Upper lobe of right lung (tissue), 1 donor: ENCODE results near the gene ACTRT2. TPM values are rescaled to one million over a fixed set of nuclear protein-coding genes. Genes with fewer than 3 reads are reported as not detected.
A peak's percentile ranks its signal among the peaks of the same experiment; 100 is the strongest.

Experiments used
- ATAC-seq: fragments of 200-7000 bp; cut with Tn5 transposase; one replicate; pipeline ENCODE4 v1.9.1; 2020; ENCODE audit warnings: mild to moderate bottlenecking, moderate library complexity
- DNase-seq: peaks from one replicate; pipeline ENCODE4 v3.0.0-alpha.2; 2020
- H3K27ac ChIP-seq: fragments of 200-600 bp; one replicate; pipeline ENCODE4 v1.8.0; 2022
- H3K27me3 ChIP-seq: fragments of 200-600 bp; one replicate; pipeline ENCODE4 v1.8.0; 2022; ENCODE audit warnings: mild to moderate bottlenecking
- H3K36me3 ChIP-seq: fragments of 200-600 bp; one replicate; pipeline ENCODE4 v1.8.0; 2022
- H3K4me1 ChIP-seq: fragments of 200-600 bp; one replicate; pipeline ENCODE4 v1.8.0; 2022
- H3K4me3 ChIP-seq: fragments of 200-600 bp; one replicate; pipeline ENCODE4 v1.8.0; 2022; ENCODE audit warnings: mild to moderate bottlenecking
- H3K9me3 ChIP-seq: fragments of 200-600 bp; one replicate; pipeline ENCODE4 v1.8.0; 2022
- intact Hi-C: fragments of 100-400 bp; cut with DNase I; formaldehyde crosslinking; loops from one replicate; pipeline ENCODE4 v1.11.0; 2022
- total RNA-seq: library from RNA; stranded (reverse); fragmentation: NEBNext Ultra II Directional; extraction: Animal tissue kit (Norgen Biotek cat#: 25700); gene quantifications from one replicate; pipeline ENCODE4 v1.2.1, GENCODE V29; 2021
- TF ChIP-seq, protein P1 (sequence below): fragments of 200-600 bp; IDR thresholded peaks from one replicate; pipeline ENCODE4 v1.8.0; 2022; ENCODE audit warnings: antibody characterized with exemption
- donor health status: DM: no; HTN: yes; CAD: no; lungs with severe emphysema.

Gene ACTRT2
- total RNA-seq, 1 donor from 2014 or later, result not detected

DNA sequence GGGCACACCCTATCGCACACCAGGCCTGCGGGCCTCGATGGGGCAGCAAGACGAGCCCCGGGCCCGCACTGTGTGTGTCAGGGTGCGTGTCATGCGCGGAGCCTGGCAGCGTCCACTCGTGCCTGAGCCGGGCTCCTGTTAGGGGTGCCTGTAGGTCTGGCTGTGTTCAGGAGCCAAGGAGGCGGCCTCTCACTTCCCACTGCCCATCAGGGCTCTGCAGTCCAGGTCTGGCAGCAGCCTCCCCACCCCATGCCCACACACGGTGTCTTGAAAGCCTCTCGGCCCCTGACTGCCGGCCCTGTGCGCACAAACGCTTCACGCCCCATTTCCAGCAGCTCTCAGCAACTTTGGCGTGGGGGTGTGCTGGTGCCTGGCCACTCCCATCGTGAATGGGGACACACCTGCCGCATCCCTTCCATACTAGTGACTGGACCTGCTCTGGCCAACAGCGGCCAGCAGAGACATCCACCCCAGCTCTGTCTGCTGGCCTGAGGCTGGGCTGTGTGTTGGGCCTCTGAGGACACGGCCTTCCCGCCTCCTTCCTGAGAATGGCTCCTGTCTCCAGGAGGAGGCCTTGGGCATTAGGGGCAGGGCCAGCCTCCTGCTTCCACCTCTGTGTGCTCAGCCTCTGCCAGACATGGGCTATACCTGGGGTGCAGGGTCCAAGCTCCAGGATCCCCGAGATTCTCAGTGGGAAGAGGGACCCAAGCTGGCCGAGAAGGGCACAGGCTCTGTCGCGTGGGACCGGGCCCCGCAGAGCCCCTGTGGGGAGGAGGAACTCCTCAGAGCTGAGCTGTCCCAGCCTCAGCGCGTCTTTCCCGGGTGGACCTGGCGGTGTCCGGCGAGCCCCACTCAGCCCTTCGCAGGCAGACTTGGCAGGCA is 41.8 kb upstream of the ACTRT2 start:
- ATAC-seq (peak; percentile 10), DNase-seq (peak; percentile 56)
- H3K36me3 ChIP-seq, result no peaks in the 10 kb centered on the region
- no peaks in the 10 kb centered on the region for H3K4me1 ChIP-seq
- no peaks in the 10 kb centered on the region for H3K9me3 ChIP-seq
- intact Hi-C loops, result no loop called here
- TF ChIP-seq, protein P1, sequence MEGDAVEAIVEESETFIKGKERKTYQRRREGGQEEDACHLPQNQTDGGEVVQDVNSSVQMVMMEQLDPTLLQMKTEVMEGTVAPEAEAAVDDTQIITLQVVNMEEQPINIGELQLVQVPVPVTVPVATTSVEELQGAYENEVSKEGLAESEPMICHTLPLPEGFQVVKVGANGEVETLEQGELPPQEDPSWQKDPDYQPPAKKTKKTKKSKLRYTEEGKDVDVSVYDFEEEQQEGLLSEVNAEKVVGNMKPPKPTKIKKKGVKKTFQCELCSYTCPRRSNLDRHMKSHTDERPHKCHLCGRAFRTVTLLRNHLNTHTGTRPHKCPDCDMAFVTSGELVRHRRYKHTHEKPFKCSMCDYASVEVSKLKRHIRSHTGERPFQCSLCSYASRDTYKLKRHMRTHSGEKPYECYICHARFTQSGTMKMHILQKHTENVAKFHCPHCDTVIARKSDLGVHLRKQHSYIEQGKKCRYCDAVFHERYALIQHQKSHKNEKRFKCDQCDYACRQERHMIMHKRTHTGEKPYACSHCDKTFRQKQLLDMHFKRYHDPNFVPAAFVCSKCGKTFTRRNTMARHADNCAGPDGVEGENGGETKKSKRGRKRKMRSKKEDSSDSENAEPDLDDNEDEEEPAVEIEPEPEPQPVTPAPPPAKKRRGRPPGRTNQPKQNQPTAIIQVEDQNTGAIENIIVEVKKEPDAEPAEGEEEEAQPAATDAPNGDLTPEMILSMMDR, result no peak
- H3K27ac ChIP-seq, result no peak overlapping the region
- no peak overlapping the region for H3K4me3 ChIP-seq
- no peaks in the 10 kb centered on the region for H3K27me3 ChIP-seq

DNA sequence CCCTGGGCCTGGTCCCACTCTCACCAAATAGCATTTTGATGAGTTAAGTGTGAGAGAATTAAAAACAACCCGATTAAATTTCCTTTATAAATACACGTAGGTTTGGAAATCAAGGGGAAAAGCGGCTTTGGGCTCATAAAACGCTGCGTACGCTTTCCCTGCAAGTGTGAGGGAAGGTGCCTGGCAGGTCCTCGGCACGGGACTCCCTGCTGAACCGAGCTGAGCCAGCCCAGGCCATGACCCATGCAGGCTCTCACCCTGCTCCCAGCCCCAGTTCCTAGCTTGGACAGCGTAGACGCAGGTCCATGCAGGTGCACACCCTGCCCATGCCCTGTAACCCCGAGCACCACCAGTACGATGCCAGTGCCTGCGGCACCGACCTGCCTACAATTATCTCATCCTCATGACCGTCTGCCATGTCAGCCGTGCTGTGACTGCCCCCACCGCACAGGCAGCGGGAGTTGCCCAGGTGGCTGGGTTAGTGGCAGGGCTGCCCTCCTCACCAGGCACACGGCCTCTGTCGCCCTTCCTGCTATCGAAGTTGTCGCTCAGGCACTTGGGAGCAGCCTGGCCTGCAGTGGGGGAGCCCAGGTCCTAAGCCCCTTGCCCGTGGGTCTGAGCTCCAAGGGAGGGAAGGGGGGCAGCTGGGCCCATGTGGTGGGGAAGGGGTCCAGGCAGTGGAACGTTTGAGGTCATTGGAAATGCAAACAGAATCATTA is 41.0 kb upstream of the ACTRT2 start:
- Histone ChIP-seq H3K36me3 (no peaks in the 10 kb centered on the region), H3K9me3 (no peaks in the 10 kb centered on the region), H3K27ac (no peak overlapping the region), H3K4me3 (no peak overlapping the region), H3K4me1 (no peaks in the 10 kb centered on the region), H3K27me3 (no peaks in the 10 kb centered on the region)
- no peak for ATAC-seq
- TF ChIP-seq, protein P1, result no peak
- peak; percentile 49 for DNase-seq
- intact Hi-C loops, result no loop called here

DNA sequence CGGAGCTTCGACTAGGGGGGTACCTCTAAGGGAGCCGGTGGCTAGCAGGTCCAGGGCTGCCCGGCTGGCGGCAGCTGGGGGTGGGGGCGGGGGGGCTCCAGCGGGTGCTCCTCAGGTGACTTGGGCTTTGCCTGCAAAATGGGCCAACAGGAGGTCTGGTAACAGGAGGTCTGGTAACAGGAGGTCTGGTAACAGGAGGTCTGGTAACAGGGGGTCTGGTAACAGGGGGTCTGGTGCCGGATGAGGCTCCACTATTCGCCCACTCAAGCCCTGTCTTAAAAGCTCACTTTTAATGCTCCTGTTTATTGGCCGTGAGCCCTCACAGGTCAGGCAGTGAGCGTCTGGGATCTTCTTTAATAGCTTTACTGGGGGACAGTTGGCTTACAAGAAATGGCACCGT is 40.4 kb upstream of the ACTRT2 start:
- intact Hi-C loops, result no loop called here
- no peaks in the 10 kb centered on the region for H3K9me3 ChIP-seq
- TF ChIP-seq, protein P1, result no peak
- H3K27me3 ChIP-seq, result no peaks in the 10 kb centered on the region
- ATAC-seq (no peak), DNase-seq (no peak)
- no peak overlapping the region for H3K4me3 ChIP-seq
- H3K4me1 ChIP-seq, result no peaks in the 10 kb centered on the region
- H3K36me3 ChIP-seq, result no peaks in the 10 kb centered on the region
- no peak overlapping the region for H3K27ac ChIP-seq

DNA sequence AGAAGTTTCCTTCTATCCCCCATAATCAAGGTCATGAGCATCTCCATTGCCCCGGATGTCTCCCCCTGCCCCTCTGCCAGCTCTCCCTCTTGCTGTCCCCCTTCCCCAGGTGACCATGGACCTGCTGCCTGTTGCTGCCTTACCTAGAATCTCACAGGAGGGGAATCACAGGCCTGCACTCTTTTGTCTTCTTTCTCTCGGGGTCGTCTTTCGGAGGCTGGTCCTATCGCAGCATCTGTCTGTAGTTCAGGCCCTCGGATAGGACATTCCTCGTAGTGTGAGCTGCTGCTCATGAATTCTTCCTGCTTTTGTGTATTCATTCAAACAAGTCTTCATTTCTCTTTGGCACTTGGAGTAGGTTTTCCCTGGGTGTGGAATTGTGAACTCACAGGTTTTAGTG is 39.9 kb upstream of the ACTRT2 start:
- TF ChIP-seq, protein P1, result no peak
- no peaks in the 10 kb centered on the region for H3K4me1 ChIP-seq
- intact Hi-C loops, result no loop called here
- no peak overlapping the region for H3K4me3 ChIP-seq
- DNase-seq (peak; percentile 30), ATAC-seq (no peak)
- H3K27me3 ChIP-seq, result no peaks in the 10 kb centered on the region
- no peaks in the 10 kb centered on the region for H3K9me3 ChIP-seq
- H3K27ac ChIP-seq, result no peak overlapping the region
- no peaks in the 10 kb centered on the region for H3K36me3 ChIP-seq

DNA sequence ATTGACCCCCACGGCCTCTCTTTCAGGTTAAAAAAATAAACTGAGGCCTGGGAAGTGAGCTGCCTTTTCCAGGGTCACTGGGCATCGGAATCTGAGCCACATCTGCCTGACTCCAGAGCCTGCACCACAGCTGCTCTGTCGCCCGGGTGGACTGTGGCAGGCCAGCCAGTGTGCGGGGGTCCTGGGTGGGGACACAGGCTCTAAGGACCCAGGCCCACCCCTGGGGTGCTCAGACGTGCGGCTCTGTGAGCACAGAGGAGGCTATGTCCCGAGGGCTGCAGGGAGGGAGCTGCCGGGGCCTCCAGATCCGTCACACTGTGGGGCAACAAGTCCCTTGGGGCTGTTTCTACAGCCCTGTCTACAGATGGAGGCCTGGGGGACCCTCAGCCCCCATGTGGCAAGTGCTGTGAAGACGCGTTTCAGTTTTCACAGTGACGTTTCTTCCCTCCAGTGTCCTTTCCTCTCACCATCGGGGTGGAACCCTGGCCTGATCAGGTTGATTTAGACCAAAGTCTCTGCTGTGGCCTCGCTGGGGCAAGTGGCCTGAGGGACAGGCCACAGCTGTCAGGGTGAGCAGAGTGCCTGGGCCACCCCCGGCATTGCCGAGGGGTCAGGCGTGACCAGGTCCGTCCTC is 39.2 kb upstream of the ACTRT2 start:
- DNase-seq, result peak; percentile 58
- TF ChIP-seq, protein P1, result no peak
- intact Hi-C loops, result no loop called here

More for the DNA sequence above, 39.2 kb upstream of the ACTRT2 start:
- Histone ChIP-seq H3K27me3 (no peaks in the 10 kb centered on the region), H3K4me1 (no peaks in the 10 kb centered on the region), H3K9me3 (no peaks in the 10 kb centered on the region), H3K36me3 (no peaks in the 10 kb centered on the region), H3K27ac (no peak overlapping the region), H3K4me3 (no peak overlapping the region)
- ATAC-seq, result no peak
